Endodermal cell (in vitro differentiated cells): ENCODE results near the gene PARD6G. TPM values are rescaled to one million over a fixed set of nuclear protein-coding genes. Genes with fewer than 3 reads are reported as not detected.

Source experiments
- DNase-seq: peaks from one replicate; pipeline ENCODE4 v3.0.0-alpha.2; 2017
- H3K27ac ChIP-seq: 2 replicates; pipeline ENCODE4 v1.5.1; 2013; ENCODE audit warnings: mild to moderate bottlenecking, low read depth, low read length, moderate library complexity
- H3K27me3 ChIP-seq: 2 replicates; pipeline ENCODE4 v1.6.1; 2013; ENCODE audit warnings: mild to moderate bottlenecking, low read length, moderate library complexity; ENCODE audit not compliant: insufficient read depth, control insufficient read depth, poor library complexity, severe bottlenecking
- H3K36me3 ChIP-seq: 2 replicates; pipeline ENCODE4 v1.7.0; 2013; ENCODE audit warnings: mild to moderate bottlenecking, low read length, moderate library complexity; ENCODE audit not compliant: control insufficient read depth, insufficient read depth
- H3K4me1 ChIP-seq: one replicate; pipeline ENCODE4 v1.7.0; 2013; ENCODE audit warnings: low read length; ENCODE audit not compliant: control insufficient read depth, insufficient read depth
- H3K4me3 ChIP-seq: 2 replicates; pipeline ENCODE4 v1.5.1; 2013; ENCODE audit warnings: mild to moderate bottlenecking, low read length, moderate library complexity
- H3K9ac ChIP-seq: 2 replicates; pipeline ENCODE4 v1.6.1; 2013; ENCODE audit warnings: mild to moderate bottlenecking, low read length, moderate library complexity; ENCODE audit not compliant: poor library complexity, severe bottlenecking; ENCODE audit errors: extremely low read depth
- H3K9me3 ChIP-seq: 2 replicates; pipeline ENCODE4 v1.6.1; 2013; ENCODE audit warnings: mild to moderate bottlenecking, low read length, moderate library complexity; ENCODE audit not compliant: control insufficient read depth
- H3K27ac Mint-ChIP-seq: 2 replicates; pipeline ENCODE4 v1.8.0; 2020; ENCODE audit warnings: mixed read lengths
- H3K27me3 Mint-ChIP-seq: 2 replicates; pipeline ENCODE4 v1.8.0; 2021; ENCODE audit warnings: mild to moderate bottlenecking, mixed read lengths; ENCODE audit not compliant: insufficient read depth
- H3K36me3 Mint-ChIP-seq: 2 replicates; pipeline ENCODE4 v1.8.0; 2020; ENCODE audit warnings: low read depth, mixed read lengths
- H3K4me1 Mint-ChIP-seq: 2 replicates; pipeline ENCODE4 v1.8.0; 2020; ENCODE audit warnings: mixed read lengths
- H3K4me3 Mint-ChIP-seq: 2 replicates; pipeline ENCODE4 v1.8.0; 2020; ENCODE audit warnings: mild to moderate bottlenecking, moderate library complexity, mixed read lengths
- H3K9me3 Mint-ChIP-seq: 2 replicates; pipeline ENCODE4 v1.8.0; 2020; ENCODE audit warnings: mild to moderate bottlenecking, mixed read lengths
- WGBS, 2 experiments: methylation state at CpG; one replicate each; pipeline versions ENCODE4 v1.1.5 to v1.1.7; 2013; ENCODE audit warnings: missing lambda C conversion rate in 2 of 2, mixed read lengths in 1 of 2; ENCODE audit not compliant: insufficient coverage in 1 of 2, insufficient read length in 1 of 2; 5-methylcytosine and 5-hydroxymethylcytosine counted together
- total RNA-seq, 2 donors: library from RNA; stranded (reverse); fragmentation: NEBNext Ultra II Directional in 1 of 2; extraction: Animal tissue kit (Norgen Biotek cat#: 25700) in 1 of 2; gene quantifications; 2 replicates in 1 of 2; 3 replicates in 1 of 2; pipeline ENCODE4 v1.2.1, GENCODE V29; 2021
- TF ChIP-seq, protein P1 (sequence below): fragments of 200-600 bp; sonication (generic); conservative IDR thresholded peaks from 2 replicates; pipeline ENCODE4 v1.5.0; 2021; ENCODE audit warnings: antibody characterized with exemption, mild to moderate bottlenecking

Gene PARD6G
- total RNA-seq, 2 donors from 2014 or later, result 15.4 to 17.3 TPM

DNA sequence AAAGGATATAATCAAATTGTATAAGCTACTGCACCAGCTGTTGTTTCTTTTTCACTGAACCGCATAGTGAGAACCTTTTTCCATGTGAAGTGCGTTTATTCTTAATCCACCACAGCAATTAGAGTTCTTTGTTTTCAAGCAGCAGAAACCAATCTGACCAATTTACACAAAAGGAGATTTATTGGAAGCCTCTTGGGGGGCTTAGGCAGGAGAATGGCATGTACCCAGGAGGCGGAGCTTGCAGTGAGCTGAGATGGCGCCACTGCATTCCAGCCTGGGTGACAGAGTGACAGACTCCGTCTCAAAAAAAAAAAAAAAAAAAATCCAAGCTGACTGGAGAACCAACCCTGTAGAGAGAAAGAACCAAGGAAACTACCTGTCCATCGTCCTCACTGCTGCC lies 128.2 kb downstream of the PARD6G start:
- peaks cover 4% of the 10 kb centered on the region for H3K4me1 ChIP-seq
- peaks cover 60% of the 10 kb centered on the region for H3K36me3 ChIP-seq
- DNase-seq, result peak; percentile 69
- H3K9me3 ChIP-seq, result no peaks in the 10 kb centered on the region
- peaks cover 20% of the 10 kb centered on the region for H3K4me1 Mint-ChIP-seq
- 38 to 54% methylated on average over 5 to 6 of the region's 6 CpGs for WGBS, 2 experiments
- peaks cover 55% of the 10 kb centered on the region for H3K36me3 Mint-ChIP-seq
- H3K4me3 Mint-ChIP-seq, result no peak overlapping the region
- no peaks in the 10 kb centered on the region for H3K27me3 Mint-ChIP-seq
- no peak overlapping the region for H3K9ac ChIP-seq
- no peak overlapping the region for H3K4me3 ChIP-seq
- H3K9me3 Mint-ChIP-seq, result no peaks in the 10 kb centered on the region
- H3K27me3 ChIP-seq, result no peaks in the 10 kb centered on the region
- peak overlapping the region; percentile 89 for H3K27ac Mint-ChIP-seq
- no peak overlapping the region for H3K27ac ChIP-seq
- TF ChIP-seq, protein P1, sequence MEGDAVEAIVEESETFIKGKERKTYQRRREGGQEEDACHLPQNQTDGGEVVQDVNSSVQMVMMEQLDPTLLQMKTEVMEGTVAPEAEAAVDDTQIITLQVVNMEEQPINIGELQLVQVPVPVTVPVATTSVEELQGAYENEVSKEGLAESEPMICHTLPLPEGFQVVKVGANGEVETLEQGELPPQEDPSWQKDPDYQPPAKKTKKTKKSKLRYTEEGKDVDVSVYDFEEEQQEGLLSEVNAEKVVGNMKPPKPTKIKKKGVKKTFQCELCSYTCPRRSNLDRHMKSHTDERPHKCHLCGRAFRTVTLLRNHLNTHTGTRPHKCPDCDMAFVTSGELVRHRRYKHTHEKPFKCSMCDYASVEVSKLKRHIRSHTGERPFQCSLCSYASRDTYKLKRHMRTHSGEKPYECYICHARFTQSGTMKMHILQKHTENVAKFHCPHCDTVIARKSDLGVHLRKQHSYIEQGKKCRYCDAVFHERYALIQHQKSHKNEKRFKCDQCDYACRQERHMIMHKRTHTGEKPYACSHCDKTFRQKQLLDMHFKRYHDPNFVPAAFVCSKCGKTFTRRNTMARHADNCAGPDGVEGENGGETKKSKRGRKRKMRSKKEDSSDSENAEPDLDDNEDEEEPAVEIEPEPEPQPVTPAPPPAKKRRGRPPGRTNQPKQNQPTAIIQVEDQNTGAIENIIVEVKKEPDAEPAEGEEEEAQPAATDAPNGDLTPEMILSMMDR, result no peak

DNA sequence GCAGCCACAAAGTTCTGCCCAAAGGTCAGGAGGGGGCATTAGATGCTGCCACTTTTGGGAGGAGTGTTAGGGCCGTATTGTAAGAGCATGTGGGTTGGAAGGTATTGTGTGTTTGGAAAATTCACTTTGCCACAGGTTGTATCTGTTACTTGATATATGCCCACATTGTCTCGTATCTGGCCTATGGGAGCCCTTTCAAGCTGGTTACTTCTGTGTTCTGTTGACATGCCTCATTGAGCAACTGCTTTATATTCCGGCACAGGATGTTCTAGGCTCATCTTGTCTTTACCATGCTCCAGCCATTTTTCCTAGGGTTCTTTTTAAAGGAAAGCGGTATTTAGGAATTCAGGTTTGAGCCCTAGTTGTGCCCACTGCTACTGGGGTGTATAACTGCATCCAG lies 132.3 kb downstream of the PARD6G start:
- peaks cover 33% of the 10 kb centered on the region for H3K36me3 Mint-ChIP-seq
- Histone ChIP-seq H3K4me3 (no peak overlapping the region), H3K9ac (no peak overlapping the region), H3K27me3 (no peaks in the 10 kb centered on the region), H3K36me3 (peaks cover 40% of the 10 kb centered on the region), H3K9me3 (no peaks in the 10 kb centered on the region), H3K27ac (no peak overlapping the region), H3K4me1 (peaks cover 4% of the 10 kb centered on the region)
- H3K4me3 Mint-ChIP-seq, result no peak overlapping the region
- H3K27me3 Mint-ChIP-seq, result no peaks in the 10 kb centered on the region
- no peaks in the 10 kb centered on the region for H3K9me3 Mint-ChIP-seq
- 90 to 95% methylated on average over 3 to 4 of the region's 4 CpGs for WGBS, 2 experiments
- TF ChIP-seq, protein P1, result no peak
- H3K4me1 Mint-ChIP-seq, result peaks cover 34% of the 10 kb centered on the region
- no peak overlapping the region for H3K27ac Mint-ChIP-seq
- DNase-seq, result no peak

DNA sequence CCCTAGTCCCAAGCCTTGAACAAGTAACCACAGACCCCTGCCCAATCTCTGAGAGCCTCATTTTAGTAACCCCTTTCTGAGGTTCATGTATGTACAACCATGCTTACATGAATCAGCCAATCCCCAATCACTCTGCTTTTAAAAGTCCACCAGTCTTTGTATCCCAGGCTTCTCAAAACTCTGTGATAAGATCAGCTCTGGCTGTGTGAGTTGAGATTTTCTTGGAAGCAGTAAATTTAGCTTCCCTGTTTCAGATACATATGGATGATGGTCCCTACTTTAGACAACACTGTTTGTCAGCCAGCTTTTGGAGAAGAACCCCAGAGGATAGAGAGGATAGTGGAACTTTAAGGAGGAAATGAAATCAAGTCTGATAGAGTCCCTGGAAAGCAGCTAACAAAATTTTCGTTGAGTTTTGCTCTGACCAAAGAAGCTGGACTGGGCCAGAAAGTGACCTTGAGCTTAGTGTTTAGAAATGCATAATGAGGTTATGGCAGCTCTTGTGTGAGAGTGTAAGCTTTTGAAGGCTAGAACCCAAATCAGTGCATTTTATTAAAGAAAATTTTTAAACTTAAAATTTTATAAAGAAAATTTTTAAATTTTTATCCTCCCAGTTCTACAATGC lies 134.6 kb downstream of the PARD6G start:
- Histone ChIP-seq H3K36me3 (peaks cover 18% of the 10 kb centered on the region), H3K9me3 (peaks cover 4% of the 10 kb centered on the region), H3K4me3 (no peak overlapping the region), H3K9ac (no peak overlapping the region), H3K27ac (no peak overlapping the region), H3K4me1 (no peaks in the 10 kb centered on the region), H3K27me3 (no peaks in the 10 kb centered on the region)
- Mint-ChIP-seq H3K4me3 (no peak overlapping the region), H3K27ac (peak overlapping the region; percentile 68), H3K9me3 (no peaks in the 10 kb centered on the region), H3K4me1 (peaks cover 23% of the 10 kb centered on the region), H3K36me3 (peaks cover 11% of the 10 kb centered on the region), H3K27me3 (no peaks in the 10 kb centered on the region)
- TF ChIP-seq, protein P1, result no peak
- DNase-seq, result no peak
- WGBS, 2 experiments, result 36 to 85% methylated on average over 1 of the region's 1 CpG
